Mononuclear cell (primary cell): ENCODE results near the gene CAMK2D. TPM values are rescaled to one million over a fixed set of nuclear protein-coding genes. Genes with fewer than 3 reads are reported as not detected.

Experiments used
- H3K27me3 ChIP-seq: 2 replicates; pipeline ENCODE4 v1.6.0; 2011; ENCODE audit warnings: low read length, control low read depth; ENCODE audit not compliant: insufficient read depth
- H3K4me1 ChIP-seq: 2 replicates; pipeline ENCODE4 v1.5.1; 2011; ENCODE audit warnings: mild to moderate bottlenecking, low read length, control low read depth; ENCODE audit not compliant: insufficient read depth
- H3K4me3 ChIP-seq: 2 replicates; pipeline ENCODE4 v1.5.1; 2011; ENCODE audit warnings: mild to moderate bottlenecking, low read length, moderate library complexity
- H3K9me3 ChIP-seq: 2 replicates; pipeline ENCODE4 v1.5.1; 2011; ENCODE audit warnings: low read depth, mild to moderate bottlenecking, control low read depth, low read length
- total RNA-seq: library from RNA; depleted of rRNA; stranded (reverse); fragments of >200 nt; gene quantifications from one replicate; pipeline ENCODE4 v1.2.3, GENCODE V29; 2012

Gene CAMK2D
- total RNA-seq, 1 donor, result 58.6 TPM

DNA sequence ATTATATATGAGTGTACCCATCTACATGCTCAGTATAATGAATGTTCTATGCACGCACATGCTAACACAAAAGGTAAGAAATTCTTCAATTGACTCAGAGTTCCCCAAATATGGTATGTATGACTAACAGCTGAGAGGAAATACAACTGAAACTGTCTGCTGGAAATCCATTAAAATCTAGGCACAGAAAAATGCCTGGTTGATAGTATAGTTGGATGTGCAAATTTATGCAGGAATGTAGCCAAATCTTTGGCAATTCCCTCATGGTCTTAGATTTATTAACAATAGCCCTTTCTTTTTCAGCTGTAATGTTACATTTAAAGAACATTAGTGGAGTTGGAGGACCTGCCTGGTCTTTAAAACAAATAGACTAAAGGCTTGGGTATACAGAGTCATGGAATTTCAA lies 5.5 kb downstream of the CAMK2D start:
- H3K27me3 ChIP-seq, result no peaks in the 10 kb centered on the region
- H3K4me1 ChIP-seq, result peaks cover 12% of the 10 kb centered on the region
- no peaks in the 10 kb centered on the region for H3K9me3 ChIP-seq
- H3K4me3 ChIP-seq, result no peak overlapping the region

DNA sequence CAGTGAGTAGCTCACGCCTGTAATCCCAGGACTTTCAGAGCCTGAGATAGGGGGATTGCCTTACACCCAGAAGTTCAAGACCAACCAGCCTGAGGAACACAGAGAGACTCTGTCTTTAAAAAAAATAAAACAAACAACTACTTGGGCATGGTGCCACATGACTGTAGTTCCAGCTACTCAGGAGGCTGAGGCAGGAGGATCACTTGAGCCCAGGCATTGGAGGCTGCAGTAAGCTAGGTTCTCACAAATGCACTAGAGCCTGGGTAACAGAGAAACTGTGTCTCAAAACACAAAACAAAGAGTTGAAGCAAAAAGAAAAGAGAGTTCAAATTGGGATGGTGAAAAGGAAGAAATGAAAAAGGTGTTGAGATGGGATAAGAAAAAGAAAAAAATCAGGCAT lies 10.8 kb downstream of the CAMK2D start:
- H3K4me1 ChIP-seq, result no peaks in the 10 kb centered on the region
- no peaks in the 10 kb centered on the region for H3K9me3 ChIP-seq
- no peaks in the 10 kb centered on the region for H3K27me3 ChIP-seq
- no peak overlapping the region for H3K4me3 ChIP-seq

DNA sequence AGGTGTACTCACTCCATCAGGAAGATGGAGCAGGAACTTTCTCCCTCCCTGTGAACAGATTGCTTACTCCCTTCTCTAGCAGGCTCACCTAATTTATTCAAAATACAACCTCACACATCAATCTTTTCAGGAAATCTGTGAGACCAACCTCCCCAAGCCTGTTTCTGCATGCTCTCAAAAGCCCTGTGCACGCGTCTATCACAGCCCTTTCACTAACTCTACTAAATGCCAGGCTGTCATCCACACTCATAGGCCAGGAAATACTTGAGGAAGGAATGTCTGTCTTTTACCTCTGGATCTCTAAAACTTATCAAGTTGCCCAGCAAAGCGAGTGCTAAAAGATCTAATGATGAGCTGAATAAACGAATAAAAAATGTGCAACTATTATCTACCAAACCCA lies 11.2 kb downstream of the CAMK2D start:
- Histone ChIP-seq H3K4me1 (no peaks in the 10 kb centered on the region), H3K27me3 (no peaks in the 10 kb centered on the region), H3K9me3 (no peaks in the 10 kb centered on the region), H3K4me3 (no peak overlapping the region)

DNA sequence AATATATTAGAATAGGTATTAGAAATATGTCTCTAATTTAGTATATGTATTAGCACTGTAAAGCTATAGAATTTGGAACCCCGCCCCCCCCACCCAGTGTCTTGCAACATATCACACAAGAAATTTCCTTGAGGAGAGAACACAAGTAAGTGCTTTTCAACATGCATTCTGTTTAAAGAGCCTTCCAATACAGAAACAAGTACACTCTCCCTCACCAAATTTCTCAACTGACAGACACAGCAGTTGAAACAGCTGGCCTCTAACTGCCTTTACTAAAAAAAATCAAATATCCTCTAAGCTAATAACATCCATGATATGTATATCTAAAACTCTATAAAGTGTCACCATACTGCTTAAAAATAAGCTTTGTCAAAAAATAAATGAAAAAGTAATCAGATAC lies 12.4 kb downstream of the CAMK2D start:
- no peaks in the 10 kb centered on the region for H3K9me3 ChIP-seq
- H3K4me1 ChIP-seq, result no peaks in the 10 kb centered on the region
- no peak overlapping the region for H3K4me3 ChIP-seq
- H3K27me3 ChIP-seq, result no peaks in the 10 kb centered on the region

DNA sequence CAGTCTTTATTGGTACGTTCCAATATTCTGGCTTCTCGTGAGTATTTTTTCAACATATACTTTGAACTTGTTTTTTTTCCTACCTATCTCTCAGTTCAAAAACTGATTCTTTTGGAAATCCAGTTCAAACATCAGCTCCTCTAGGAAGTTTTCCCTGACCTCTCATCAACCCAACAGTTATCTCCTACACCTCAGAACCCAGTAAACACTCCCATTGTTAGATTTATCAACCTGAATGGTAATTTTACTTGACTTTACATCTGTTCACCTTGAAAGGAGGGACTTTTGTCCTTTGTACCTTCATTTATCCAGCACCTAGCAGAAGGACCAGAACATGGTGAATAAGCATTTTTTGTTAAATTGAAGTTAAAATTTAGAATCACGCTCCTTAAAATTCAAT lies 13.6 kb downstream of the CAMK2D start:
- no peaks in the 10 kb centered on the region for H3K4me1 ChIP-seq
- H3K4me3 ChIP-seq, result no peak overlapping the region
- H3K27me3 ChIP-seq, result no peaks in the 10 kb centered on the region
- H3K9me3 ChIP-seq, result no peaks in the 10 kb centered on the region

DNA sequence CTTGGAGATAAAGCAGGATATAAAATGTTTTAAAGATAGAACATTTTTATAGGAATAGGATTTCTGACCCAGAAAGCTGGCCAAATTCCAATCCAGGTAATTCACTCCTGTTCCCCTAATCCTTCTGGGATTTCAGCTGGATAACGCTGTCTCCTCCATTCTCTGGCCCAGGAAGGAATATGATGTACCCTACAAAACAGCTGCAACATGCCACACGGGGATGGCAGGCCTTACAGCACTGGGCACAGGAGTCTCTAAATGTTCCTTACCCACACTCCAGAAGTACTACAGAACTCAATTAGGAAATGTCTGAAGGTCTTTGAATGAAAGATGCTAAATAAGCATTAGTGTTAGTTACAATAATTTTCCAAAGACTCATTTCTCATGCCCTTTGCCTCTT lies 15.8 kb downstream of the CAMK2D start:
- no peaks in the 10 kb centered on the region for H3K9me3 ChIP-seq
- no peaks in the 10 kb centered on the region for H3K27me3 ChIP-seq
- no peaks in the 10 kb centered on the region for H3K4me1 ChIP-seq
- no peak overlapping the region for H3K4me3 ChIP-seq

DNA sequence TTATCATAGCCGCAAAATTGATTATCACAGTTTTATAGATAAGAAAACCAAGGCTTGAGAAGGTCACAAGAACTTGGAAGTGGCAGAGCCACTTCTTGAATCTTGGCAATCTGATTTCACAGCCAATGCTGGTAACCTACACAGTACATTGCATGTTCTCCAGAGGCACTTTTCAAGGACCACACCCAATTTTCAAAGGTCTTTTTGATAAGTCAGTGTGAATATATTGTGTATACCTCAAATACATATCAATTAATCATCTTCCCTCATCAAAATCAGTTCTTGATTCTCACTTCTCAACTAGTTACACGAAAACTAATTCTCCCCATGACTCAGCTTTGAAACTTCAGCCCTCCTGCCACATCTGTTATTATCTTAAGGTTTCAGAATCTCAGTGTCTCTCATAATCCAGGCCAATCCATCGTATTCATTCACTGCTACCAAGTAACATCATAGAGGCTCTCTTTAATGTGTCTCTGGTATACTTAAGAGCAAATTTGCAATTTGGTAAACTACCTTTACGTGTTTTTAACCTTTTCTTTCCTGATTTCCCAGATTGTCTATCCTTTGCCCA lies 16.8 kb downstream of the CAMK2D start:
- no peak overlapping the region for H3K4me3 ChIP-seq
- no peaks in the 10 kb centered on the region for H3K4me1 ChIP-seq
- H3K27me3 ChIP-seq, result no peaks in the 10 kb centered on the region
- H3K9me3 ChIP-seq, result no peaks in the 10 kb centered on the region

DNA sequence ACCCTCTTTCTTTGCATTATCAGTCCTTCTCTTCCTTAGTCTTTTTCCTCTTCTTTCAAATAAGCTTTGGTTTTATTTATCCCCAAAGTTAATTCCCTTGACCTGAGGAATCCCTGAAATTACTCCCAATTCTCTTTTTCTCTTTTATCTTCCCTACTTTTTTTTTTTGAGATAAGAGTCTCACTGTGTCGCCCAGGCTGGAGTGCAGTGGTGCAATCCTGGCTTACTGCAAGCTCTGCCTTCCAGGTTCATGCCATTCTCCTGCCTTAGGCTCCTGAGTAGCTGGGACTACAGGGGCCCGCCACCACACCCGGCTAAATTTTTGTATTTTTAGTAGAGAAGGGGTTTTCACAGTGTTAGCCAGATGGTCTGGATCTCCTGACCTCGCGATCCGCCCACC lies 17.8 kb downstream of the CAMK2D start:
- Histone ChIP-seq H3K27me3 (no peaks in the 10 kb centered on the region), H3K4me3 (no peak overlapping the region), H3K4me1 (peaks cover 3% of the 10 kb centered on the region)

DNA sequence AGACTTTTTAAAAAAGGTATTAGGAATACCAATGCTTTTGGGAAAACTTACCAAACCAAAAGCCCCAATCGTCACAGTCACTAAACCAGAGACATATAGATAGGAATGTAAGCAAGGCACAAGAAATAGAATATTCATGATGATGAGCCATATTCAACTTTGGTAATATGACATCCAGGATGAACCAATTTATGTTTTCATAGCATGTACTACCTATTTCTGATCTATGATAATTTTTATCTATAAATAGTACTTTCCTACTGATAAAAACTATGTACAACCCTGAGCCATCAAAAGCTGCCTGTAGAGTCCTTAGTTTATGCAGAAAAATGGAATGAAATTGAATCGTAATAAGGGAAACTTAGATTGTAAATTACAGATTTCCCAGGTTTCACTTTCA lies 18.9 kb downstream of the CAMK2D start:
- peaks cover 3% of the 10 kb centered on the region for H3K4me1 ChIP-seq
- H3K4me3 ChIP-seq, result no peak overlapping the region
- H3K9me3 ChIP-seq, result no peaks in the 10 kb centered on the region
- H3K27me3 ChIP-seq, result no peaks in the 10 kb centered on the region

More for the DNA sequence above, 17.8 kb downstream of the CAMK2D start:
- no peaks in the 10 kb centered on the region for H3K9me3 ChIP-seq

DNA sequence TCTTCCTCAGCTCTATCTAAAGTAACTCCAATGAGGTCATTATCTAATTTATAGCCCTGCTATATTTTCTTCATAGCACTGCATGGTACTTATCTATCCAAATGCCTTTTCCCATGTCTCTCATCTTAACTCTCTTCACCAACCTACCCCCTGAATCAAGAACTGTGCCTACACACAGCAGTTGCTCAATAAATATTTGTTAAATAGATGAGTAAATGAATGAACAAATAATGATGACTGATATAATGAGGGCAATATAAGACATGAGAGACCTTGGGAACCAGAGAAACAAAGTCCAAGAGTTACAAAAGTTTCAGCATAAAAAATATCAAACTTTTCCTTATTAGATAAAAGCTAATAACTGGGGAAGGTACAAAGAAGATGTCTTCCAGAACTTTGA lies 19.6 kb downstream of the CAMK2D start:
- Histone ChIP-seq H3K4me3 (no peak overlapping the region), H3K4me1 (peaks cover 3% of the 10 kb centered on the region), H3K9me3 (no peaks in the 10 kb centered on the region), H3K27me3 (no peaks in the 10 kb centered on the region)

DNA sequence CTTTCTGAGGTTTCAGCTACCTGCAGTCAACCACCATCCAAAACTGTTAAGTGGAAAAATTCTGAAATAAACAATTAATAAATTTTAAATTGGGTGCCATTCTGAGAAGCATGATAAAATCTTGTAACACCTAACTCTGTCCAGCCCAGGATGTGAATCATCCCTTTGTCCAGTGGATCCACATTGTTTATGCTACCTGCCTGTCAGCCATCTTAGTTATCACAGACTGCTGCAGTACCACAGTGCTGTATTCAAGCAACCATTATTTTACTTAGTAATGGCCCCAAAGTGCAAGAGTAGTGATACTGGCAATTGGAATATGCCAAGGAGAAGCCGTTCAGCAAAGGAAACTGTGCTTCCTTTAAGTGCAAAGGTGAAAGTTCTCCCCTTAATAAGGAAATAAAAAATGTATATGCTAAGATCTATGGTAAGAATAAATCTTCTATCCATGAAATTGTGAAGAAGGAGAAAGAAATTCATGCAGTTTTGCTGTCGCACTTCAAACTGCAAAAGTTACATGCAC lies 20.6 kb downstream of the CAMK2D start:
- no peaks in the 10 kb centered on the region for H3K9me3 ChIP-seq
- peaks cover 3% of the 10 kb centered on the region for H3K4me1 ChIP-seq
- no peak overlapping the region for H3K4me3 ChIP-seq
- no peaks in the 10 kb centered on the region for H3K27me3 ChIP-seq

DNA sequence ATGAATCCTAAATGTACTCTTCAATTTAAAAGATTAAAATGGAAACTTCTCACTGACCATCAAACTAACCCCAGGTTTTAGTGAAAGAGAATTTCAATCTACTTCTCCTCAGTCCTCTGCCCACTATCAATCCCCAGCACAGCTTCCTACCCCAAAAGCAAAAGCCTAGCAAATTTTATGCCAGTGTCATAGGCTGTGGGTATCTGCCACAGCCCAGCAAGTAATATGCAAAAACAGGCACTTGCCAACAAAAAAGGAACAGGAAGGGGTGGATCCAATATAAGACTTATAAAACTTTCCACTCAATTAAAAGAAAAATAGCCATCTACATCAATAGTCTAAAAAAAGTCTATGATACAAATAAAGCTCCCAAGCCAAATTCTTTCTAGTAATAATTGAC lies 22.3 kb downstream of the CAMK2D start:
- H3K9me3 ChIP-seq, result no peaks in the 10 kb centered on the region
- H3K4me1 ChIP-seq, result peaks cover 3% of the 10 kb centered on the region
- H3K27me3 ChIP-seq, result no peaks in the 10 kb centered on the region
- H3K4me3 ChIP-seq, result no peak overlapping the region

DNA sequence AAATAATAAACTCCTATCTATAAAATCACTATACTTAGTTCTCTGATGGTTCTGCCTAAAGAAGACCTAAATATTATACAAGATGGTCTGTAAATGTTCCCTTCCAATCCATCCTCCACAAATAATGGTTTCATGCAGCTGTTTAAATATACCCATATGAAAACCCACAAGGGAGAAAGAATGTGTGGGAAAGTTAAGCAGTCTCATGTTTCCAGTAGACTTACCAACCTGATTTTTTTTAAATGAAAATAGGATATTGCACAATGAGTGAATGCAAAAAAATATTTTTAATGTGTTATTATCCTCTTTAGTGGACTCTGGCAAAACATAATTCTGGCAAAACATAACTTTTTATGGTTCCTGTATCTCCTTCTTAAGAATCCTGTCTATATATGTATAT lies 23.3 kb downstream of the CAMK2D start:
- peaks cover 3% of the 10 kb centered on the region for H3K4me1 ChIP-seq
- H3K27me3 ChIP-seq, result no peaks in the 10 kb centered on the region
- H3K9me3 ChIP-seq, result no peaks in the 10 kb centered on the region
- no peak overlapping the region for H3K4me3 ChIP-seq

DNA sequence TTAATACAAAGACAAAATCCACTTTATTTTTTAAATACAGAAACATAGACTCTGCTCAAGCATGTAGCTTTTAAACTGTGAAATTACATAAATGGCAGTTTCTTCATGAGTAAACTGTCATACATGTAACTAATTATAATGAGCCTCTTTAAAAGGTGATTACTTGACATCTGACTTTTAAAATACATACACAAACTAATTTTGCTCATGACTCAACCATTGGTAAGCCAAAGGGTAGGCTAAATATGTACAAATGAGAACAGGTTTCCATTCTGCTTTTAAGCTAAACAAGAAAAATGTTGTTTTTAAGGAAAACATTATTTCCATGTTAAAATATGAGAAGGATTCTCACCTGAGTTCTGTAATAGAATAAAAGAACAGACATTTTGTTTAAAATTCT lies 27.9 kb downstream of the CAMK2D start:
- Histone ChIP-seq H3K4me1 (no peaks in the 10 kb centered on the region), H3K4me3 (no peak overlapping the region), H3K9me3 (no peaks in the 10 kb centered on the region), H3K27me3 (no peaks in the 10 kb centered on the region)

DNA sequence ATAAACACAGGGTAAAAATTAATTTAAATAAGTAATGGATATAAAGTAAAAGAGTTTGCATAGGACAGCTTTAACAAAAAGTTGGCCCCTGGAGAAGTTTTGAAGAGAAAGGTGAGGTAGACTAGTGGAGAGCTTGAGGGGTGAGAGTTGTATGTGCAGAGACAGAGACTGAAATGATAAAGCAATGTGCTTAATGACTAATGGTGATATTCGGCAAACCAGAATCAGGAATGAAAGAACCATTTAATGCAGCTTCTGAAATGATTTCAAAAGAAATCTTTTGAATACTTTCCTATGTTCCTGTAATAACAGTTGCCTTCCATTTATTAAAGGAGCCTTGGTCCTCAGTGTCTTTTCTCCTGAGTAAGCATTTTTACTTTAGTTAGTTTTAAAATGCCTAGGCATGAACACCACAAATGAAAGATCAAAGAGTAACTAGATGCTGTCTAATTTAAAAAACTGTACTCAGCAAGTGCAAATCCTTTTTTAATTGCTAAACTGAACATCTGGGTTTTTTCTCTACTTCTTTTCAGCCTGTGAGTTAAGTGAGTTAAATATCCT lies 28.5 kb downstream of the CAMK2D start:
- Histone ChIP-seq H3K4me3 (no peak overlapping the region), H3K27me3 (no peaks in the 10 kb centered on the region), H3K4me1 (no peaks in the 10 kb centered on the region), H3K9me3 (no peaks in the 10 kb centered on the region)

DNA sequence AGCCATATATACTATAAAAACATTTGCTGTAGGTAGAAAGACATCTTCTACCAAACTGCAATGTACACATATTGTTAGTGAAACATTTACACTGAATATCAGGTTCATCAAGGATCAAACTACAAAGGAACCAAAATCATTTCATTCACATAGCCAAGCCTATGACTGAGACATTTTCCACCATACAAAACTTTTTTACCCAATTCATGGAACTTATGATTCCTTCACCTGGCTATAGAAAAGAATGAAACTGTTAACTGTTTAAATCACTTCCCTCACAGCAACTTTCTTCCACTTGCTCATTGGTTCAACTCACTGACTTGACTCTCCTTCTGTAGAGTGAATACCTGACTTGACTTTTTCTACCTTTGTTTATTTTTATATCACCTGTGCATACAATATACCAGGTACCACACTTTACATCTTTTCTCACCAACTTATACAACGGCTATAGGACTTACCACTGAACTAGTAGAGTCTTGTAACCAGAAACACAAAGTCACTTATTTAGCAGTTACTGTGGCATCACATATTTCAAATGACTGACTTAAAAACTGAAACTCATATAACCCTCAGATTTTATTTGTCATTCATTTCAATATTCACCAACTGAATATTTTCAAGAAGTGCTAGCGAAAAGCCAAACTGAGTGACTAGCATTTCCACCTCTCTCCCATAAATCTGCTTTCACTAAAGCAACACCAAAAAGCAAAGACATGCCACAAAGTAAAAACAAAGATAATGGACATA lies 30.9 kb downstream of the CAMK2D start:
- no peak overlapping the region for H3K4me3 ChIP-seq
- no peaks in the 10 kb centered on the region for H3K9me3 ChIP-seq
- H3K27me3 ChIP-seq, result no peaks in the 10 kb centered on the region
- H3K4me1 ChIP-seq, result peaks cover 4% of the 10 kb centered on the region
